ENCODE measurements around the gene SAMD14.

The SAMD14 gene

GRCh38 chr17:50129728-50130558 is at the start of gene SAMD14:
Gene SAMD14, minus strand, starts transcription at chr17:50130160. Its CDS starts 5,201 bp downstream, at chr17:50124959.
- no peak for DNase-seq (ENCODE audit: low read depth in 1 of 2, low spot score in 1 of 2)

- DNase-seq (ENCODE audit: low read depth in 1 of 2, low spot score in 1 of 2) = peak in 1 of 2 donors; percentile 27
Observed at GRCh38 chr17:50177983-50178834, 48.2 kb upstream of the SAMD14 start.

GRCh38 chr17:50177476-50177875 is 47.5 kb upstream of the SAMD14 start:
- no peak for DNase-seq (ENCODE audit: low read depth in 1 of 2, low spot score in 1 of 2)

- no peak for DNase-seq (ENCODE audit: low read depth in 1 of 2, low spot score in 1 of 2)
Observed at GRCh38 chr17:50176559-50177357, 46.8 kb upstream of the SAMD14 start.

GRCh38 chr17:50175035-50175807 is 45.3 kb upstream of the SAMD14 start:
- DNase-seq (ENCODE audit: low read depth in 1 of 2, low spot score in 1 of 2) = no peak

- DNase-seq (ENCODE audit: low read depth in 1 of 2, low spot score in 1 of 2) = no peak
Observed at GRCh38 chr17:50174444-50174843, 44.5 kb upstream of the SAMD14 start.

GRCh38 chr17:50173335-50173941 is 43.5 kb upstream of the SAMD14 start:
- no peak for DNase-seq (ENCODE audit: low read depth in 1 of 2, low spot score in 1 of 2)

GRCh38 chr17:50172936-50173334 is 43.0 kb upstream of the SAMD14 start:
- no peak for DNase-seq (ENCODE audit: low read depth in 1 of 2, low spot score in 1 of 2)

GRCh38 chr17:50172130-50172529 is 42.2 kb upstream of the SAMD14 start:
- DNase-seq (ENCODE audit: low read depth in 1 of 2, low spot score in 1 of 2) = no peak

- no peak for DNase-seq (ENCODE audit: low read depth in 1 of 2, low spot score in 1 of 2)
Observed at GRCh38 chr17:50171371-50172071, 41.6 kb upstream of the SAMD14 start.

GRCh38 chr17:50170662-50171370 is 40.9 kb upstream of the SAMD14 start:
- no peak for DNase-seq (ENCODE audit: low read depth in 1 of 2, low spot score in 1 of 2)

- no peak for DNase-seq (ENCODE audit: low read depth in 1 of 2, low spot score in 1 of 2)
Observed at GRCh38 chr17:50169881-50170459, 40.0 kb upstream of the SAMD14 start.

- DNase-seq (ENCODE audit: low read depth in 1 of 2, low spot score in 1 of 2) = peak in 1 of 2 donors; percentile 44
Observed at GRCh38 chr17:50169121-50169764, 39.3 kb upstream of the SAMD14 start.

- DNase-seq (ENCODE audit: low read depth in 1 of 2, low spot score in 1 of 2) = no peak
Observed at GRCh38 chr17:50168319-50168718, 38.4 kb upstream of the SAMD14 start.

- no peak for DNase-seq (ENCODE audit: low read depth in 1 of 2, low spot score in 1 of 2)
Observed at GRCh38 chr17:50167371-50167770, 37.4 kb upstream of the SAMD14 start.

GRCh38 chr17:50166518-50167181 is 36.7 kb upstream of the SAMD14 start:
- no peak for DNase-seq (ENCODE audit: low read depth in 1 of 2, low spot score in 1 of 2)

GRCh38 chr17:50165867-50166517 is 36.0 kb upstream of the SAMD14 start, which contains the start of gene SGCA:
Gene SGCA, plus strand, starts transcription at chr17:50166005. Its CDS starts 36 bp downstream, at chr17:50166041.
- no peak for DNase-seq (ENCODE audit: low read depth in 1 of 2, low spot score in 1 of 2)
